HEK293 (cell line): Measurements from ENCODE around the gene DARS2.

Source experiments
- CTCF ChIP-seq: fragments of 450-650 bp; formaldehyde crosslinking; IDR thresholded peaks from 2 replicates; pipeline ENCODE4 v1.5.1; 2016; ENCODE audit warnings: missing biosample characterization, missing genetic modification characterization
- REST ChIP-seq: fragments of 450-650 bp; formaldehyde crosslinking; IDR thresholded peaks from 2 replicates; pipeline ENCODE4 v1.5.1; 2016; ENCODE audit warnings: missing biosample characterization, missing genetic modification characterization
- SP3 ChIP-seq: fragments of 450-650 bp; formaldehyde crosslinking; IDR thresholded peaks from 2 replicates; pipeline ENCODE4 v1.5.1; 2016; ENCODE audit warnings: missing biosample characterization, missing genetic modification characterization
- TCF7L2 ChIP-seq: IDR thresholded peaks from 2 replicates; pipeline ENCODE4 v1.6.1; 2011; ENCODE audit warnings: low read depth, mild to moderate bottlenecking, inconsistent platforms, low read length, moderate library complexity, borderline replicate concordance
- ZBTB49 ChIP-seq: fragments of 450-650 bp; formaldehyde crosslinking; IDR thresholded peaks from 2 replicates; pipeline ENCODE4 v1.5.1; 2016; ENCODE audit warnings: missing biosample characterization, missing genetic modification characterization, low read depth
- ZNF121 ChIP-seq: fragments of 450-650 bp; formaldehyde crosslinking; IDR thresholded peaks from 2 replicates; pipeline ENCODE4 v1.5.1; 2016; ENCODE audit warnings: missing biosample characterization, missing genetic modification characterization
- TF ChIP-seq, protein P1 (sequence below): fragments of 450-650 bp; formaldehyde crosslinking; IDR thresholded peaks from 2 replicates; pipeline ENCODE4 v1.5.1; 2016; ENCODE audit warnings: missing biosample characterization, missing genetic modification characterization
- TF ChIP-seq, protein P2 (sequence below): sonication (generic); formaldehyde crosslinking; IDR thresholded peaks from 2 replicates; pipeline ENCODE4 v1.8.1; 2022; ENCODE audit warnings: mild to moderate bottlenecking, moderate library complexity, missing genetic modification reagents

DNA sequence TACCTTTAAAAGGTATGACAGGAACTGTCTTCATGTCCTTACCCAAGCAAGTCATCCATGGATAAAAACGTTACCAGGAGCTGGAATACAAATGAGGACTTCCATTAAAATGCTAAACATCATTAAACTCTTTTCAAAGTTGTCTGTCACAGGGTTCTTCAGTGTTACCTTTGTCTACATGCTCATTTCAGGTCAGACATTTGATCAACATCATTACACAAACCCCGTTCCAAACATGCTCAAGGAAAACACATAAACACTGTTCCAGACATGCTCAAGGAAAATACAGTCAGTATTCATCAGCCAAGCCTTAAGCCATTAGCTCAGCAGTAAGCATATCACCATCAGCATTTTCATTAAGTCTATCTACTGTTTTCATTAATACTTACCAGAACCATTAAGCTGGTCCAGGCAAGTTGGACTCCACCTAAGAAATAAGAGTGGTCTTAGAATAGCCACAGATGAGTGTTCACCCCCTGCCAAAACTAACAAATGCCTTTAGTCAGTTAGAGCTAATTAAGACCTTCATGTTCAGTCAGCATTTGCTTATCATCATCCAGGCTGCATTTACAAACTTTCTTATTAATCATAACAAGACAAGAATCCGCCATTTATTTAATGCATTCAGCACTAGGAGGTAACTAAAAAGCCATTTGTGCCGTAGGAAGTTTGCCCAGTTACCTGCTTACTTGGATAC is 41.1 kb downstream of the DARS2 start:
- no peak for TF ChIP-seq CTCF (tag by site-specific recombination)
- no peak for TF ChIP-seq TCF7L2
- TF ChIP-seq SP3, result no peak
- TF ChIP-seq ZNF121 (tag by site-specific recombination), result no peak
- TF ChIP-seq REST, result no peak
- TF ChIP-seq, protein P1, sequence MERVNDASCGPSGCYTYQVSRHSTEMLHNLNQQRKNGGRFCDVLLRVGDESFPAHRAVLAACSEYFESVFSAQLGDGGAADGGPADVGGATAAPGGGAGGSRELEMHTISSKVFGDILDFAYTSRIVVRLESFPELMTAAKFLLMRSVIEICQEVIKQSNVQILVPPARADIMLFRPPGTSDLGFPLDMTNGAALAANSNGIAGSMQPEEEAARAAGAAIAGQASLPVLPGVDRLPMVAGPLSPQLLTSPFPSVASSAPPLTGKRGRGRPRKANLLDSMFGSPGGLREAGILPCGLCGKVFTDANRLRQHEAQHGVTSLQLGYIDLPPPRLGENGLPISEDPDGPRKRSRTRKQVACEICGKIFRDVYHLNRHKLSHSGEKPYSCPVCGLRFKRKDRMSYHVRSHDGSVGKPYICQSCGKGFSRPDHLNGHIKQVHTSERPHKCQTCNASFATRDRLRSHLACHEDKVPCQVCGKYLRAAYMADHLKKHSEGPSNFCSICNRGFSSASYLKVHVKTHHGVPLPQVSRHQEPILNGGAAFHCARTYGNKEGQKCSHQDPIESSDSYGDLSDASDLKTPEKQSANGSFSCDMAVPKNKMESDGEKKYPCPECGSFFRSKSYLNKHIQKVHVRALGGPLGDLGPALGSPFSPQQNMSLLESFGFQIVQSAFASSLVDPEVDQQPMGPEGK, result no peak
- TF ChIP-seq, protein P2, sequence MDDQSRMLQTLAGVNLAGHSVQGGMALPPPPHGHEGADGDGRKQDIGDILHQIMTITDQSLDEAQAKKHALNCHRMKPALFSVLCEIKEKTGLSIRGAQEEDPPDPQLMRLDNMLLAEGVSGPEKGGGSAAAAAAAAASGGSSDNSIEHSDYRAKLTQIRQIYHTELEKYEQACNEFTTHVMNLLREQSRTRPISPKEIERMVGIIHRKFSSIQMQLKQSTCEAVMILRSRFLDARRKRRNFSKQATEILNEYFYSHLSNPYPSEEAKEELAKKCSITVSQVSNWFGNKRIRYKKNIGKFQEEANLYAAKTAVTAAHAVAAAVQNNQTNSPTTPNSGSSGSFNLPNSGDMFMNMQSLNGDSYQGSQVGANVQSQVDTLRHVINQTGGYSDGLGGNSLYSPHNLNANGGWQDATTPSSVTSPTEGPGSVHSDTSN (CRISPR knock-in tag), result no peak
- TF ChIP-seq ZBTB49 (tag by site-specific recombination), result no peak
